ENCODE data around the gene INSYN1. TPM values are rescaled to one million over a fixed set of nuclear protein-coding genes. Genes with fewer than 3 reads are reported as not detected.

INSYN1 gene
- total and polyA plus RNA-seq, 2 of the 13 experiments (the other 11 are each of a cell fraction or from before 2014, with no cell fraction given), result not detected

DNA sequence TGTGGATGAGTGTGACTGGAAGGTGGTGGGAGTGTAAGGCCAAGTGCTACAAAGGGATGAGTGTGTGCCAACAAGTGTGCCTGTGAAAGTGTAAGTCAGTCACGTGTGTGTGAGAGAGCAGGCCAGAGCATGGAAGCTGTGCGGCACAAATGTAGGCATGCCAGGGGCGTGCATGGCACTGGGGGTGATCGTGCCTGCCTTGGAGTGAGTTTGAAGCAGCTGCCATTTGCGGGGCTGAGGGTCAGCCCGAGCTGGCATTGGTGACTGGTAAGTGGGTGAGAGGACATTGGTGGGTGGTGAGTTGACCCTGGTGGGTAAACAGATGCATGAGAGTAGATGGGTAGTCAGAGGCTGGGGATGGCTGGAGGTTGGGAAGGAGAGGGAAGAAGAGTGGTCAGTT, 44.5 kb downstream of the INSYN1 start:
- H3K9ac ChIP-seq (ENCODE audit: insufficient read depth, low read depth, low read length), result no peak overlapping the region
- no peaks in the 10 kb centered on the region for H3K4me1 ChIP-seq (ENCODE audit: insufficient read depth, low read length)
- DNase-seq (ENCODE audit: low spot score) (no peak), ATAC-seq (no peak), FAIRE-seq (no peak)
- TF ChIP-seq ARNT (IDR thresholded peaks at IDR 0.05) (no peak), MTA1 (CRISPR knock-in tag; IDR thresholded peaks at IDR 0.05; ENCODE audit: borderline replicate concordance) (no peak), HES4 (CRISPR knock-in tag; IDR thresholded peaks at IDR 0.05; ENCODE audit: borderline replicate concordance) (no peak), POGZ (CRISPR knock-in tag; IDR thresholded peaks at IDR 0.05) (no peak), ZBTB20 (CRISPR knock-in tag; IDR thresholded peaks at IDR 0.05; ENCODE audit: borderline replicate concordance, low read depth) (no peak), HMG20A (CRISPR knock-in tag; IDR thresholded peaks at IDR 0.05; ENCODE audit: borderline replicate concordance) (no peak), U2AF2 (IDR thresholded peaks at IDR 0.05; ENCODE audit: low read depth, low read length) (no peak), ISL2 (CRISPR knock-in tag; IDR thresholded peaks at IDR 0.05) (no peak), HDAC6 (IDR thresholded peaks at IDR 0.05; ENCODE audit: low read depth, low read length) (no peak), CHCHD3 (CRISPR knock-in tag; IDR thresholded peaks at IDR 0.05) (no peak), FOXC1 (CRISPR knock-in tag; IDR thresholded peaks at IDR 0.05; ENCODE audit: borderline replicate concordance) (no peak), ZNF557 (CRISPR knock-in tag; IDR thresholded peaks at IDR 0.05) (no peak), NBN (conservative IDR thresholded peaks at IDR 0.05) (no peak)
- TF ChIP-seq, protein P1, sequence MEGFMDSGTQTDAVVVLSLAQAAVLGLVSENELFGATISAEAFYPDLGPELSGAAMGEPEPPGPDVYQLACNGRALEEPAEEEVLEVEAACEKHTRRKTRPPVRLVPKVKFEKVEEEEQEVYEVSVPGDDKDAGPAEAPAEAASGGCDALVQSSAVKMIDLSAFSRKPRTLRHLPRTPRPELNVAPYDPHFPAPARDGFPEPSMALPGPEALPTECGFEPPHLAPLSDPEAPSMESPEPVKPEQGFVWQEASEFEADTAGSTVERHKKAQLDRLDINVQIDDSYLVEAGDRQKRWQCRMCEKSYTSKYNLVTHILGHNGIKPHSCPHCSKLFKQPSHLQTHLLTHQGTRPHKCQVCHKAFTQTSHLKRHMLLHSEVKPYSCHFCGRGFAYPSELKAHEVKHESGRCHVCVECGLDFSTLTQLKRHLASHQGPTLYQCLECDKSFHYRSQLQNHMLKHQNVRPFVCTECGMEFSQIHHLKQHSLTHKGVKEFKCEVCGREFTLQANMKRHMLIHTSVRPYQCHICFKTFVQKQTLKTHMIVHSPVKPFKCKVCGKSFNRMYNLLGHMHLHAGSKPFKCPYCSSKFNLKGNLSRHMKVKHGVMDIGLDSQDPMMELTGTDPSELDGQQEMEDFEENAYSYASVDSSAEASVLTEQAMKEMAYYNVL (CRISPR knock-in tag; IDR thresholded peaks at IDR 0.05; ENCODE audit: borderline replicate concordance), result no peak
- TF ChIP-seq, protein P2, sequence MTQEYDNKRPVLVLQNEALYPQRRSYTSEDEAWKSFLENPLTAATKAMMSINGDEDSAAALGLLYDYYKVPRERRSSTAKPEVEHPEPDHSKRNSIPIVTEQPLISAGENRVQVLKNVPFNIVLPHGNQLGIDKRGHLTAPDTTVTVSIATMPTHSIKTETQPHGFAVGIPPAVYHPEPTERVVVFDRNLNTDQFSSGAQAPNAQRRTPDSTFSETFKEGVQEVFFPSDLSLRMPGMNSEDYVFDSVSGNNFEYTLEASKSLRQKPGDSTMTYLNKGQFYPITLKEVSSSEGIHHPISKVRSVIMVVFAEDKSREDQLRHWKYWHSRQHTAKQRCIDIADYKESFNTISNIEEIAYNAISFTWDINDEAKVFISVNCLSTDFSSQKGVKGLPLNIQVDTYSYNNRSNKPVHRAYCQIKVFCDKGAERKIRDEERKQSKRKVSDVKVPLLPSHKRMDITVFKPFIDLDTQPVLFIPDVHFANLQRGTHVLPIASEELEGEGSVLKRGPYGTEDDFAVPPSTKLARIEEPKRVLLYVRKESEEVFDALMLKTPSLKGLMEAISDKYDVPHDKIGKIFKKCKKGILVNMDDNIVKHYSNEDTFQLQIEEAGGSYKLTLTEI (CRISPR knock-in tag; conservative IDR thresholded peaks at IDR 0.05), result no peak
- TF ChIP-seq, protein P3, sequence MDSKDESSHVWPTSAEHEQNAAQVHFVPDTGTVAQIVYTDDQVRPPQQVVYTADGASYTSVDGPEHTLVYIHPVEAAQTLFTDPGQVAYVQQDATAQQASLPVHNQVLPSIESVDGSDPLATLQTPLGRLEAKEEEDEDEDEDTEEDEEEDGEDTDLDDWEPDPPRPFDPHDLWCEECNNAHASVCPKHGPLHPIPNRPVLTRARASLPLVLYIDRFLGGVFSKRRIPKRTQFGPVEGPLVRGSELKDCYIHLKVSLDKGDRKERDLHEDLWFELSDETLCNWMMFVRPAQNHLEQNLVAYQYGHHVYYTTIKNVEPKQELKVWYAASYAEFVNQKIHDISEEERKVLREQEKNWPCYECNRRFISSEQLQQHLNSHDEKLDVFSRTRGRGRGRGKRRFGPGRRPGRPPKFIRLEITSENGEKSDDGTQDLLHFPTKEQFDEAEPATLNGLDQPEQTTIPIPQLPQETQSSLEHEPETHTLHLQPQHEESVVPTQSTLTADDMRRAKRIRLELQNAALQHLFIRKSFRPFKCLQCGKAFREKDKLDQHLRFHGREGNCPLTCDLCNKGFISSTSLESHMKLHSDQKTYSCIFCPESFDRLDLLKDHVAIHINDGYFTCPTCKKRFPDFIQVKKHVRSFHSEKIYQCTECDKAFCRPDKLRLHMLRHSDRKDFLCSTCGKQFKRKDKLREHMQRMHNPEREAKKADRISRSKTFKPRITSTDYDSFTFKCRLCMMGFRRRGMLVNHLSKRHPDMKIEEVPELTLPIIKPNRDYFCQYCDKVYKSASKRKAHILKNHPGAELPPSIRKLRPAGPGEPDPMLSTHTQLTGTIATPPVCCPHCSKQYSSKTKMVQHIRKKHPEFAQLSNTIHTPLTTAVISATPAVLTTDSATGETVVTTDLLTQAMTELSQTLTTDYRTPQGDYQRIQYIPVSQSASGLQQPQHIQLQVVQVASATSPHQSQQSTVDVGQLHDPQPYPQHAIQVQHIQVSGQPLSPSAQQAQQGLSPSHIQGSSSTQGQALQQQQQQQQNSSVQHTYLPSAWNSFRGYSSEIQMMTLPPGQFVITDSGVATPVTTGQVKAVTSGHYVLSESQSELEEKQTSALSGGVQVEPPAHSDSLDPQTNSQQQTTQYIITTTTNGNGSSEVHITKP (CRISPR knock-in tag; IDR thresholded peaks at IDR 0.05; ENCODE audit: low read depth), result no peak
- TF ChIP-seq, protein P4, sequence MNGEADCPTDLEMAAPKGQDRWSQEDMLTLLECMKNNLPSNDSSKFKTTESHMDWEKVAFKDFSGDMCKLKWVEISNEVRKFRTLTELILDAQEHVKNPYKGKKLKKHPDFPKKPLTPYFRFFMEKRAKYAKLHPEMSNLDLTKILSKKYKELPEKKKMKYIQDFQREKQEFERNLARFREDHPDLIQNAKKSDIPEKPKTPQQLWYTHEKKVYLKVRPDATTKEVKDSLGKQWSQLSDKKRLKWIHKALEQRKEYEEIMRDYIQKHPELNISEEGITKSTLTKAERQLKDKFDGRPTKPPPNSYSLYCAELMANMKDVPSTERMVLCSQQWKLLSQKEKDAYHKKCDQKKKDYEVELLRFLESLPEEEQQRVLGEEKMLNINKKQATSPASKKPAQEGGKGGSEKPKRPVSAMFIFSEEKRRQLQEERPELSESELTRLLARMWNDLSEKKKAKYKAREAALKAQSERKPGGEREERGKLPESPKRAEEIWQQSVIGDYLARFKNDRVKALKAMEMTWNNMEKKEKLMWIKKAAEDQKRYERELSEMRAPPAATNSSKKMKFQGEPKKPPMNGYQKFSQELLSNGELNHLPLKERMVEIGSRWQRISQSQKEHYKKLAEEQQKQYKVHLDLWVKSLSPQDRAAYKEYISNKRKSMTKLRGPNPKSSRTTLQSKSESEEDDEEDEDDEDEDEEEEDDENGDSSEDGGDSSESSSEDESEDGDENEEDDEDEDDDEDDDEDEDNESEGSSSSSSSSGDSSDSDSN (CRISPR knock-in tag; IDR thresholded peaks at IDR 0.05), result no peak
- intact Hi-C loops (cut with micrococcal nuclease; ENCODE audit: unreplicated experiment), result no loop called here
- CTCF ChIA-PET (ENCODE audit: low intra/inter-chr PET ratio, low total read pairs), result no interaction called here
- POLR2A ChIA-PET, result no interaction called here
- no peaks in the 10 kb centered on the region for H3K9me3 ChIP-seq (ENCODE audit: low read length)
- no peak overlapping the region for H3K4me2 ChIP-seq (ENCODE audit: low read depth, low read length)
- in situ Hi-C loops (cut with HindIII; ENCODE audit: extremely low pct_ligation_motif_present, low pct_unique_long_range_greater_than_20kb), result loop anchor here (10.0 kb wide), 1 partner anchor 404 kb away; no protein-coding TSS in a partner anchor
- peaks cover 5% of the 10 kb centered on the region; the same call in 1 of the 2 replicates for H4K20me1 ChIP-seq (ENCODE audit: insufficient read depth, low read length)
- no peaks in the 10 kb centered on the region for H3K27me3 ChIP-seq (ENCODE audit: control insufficient read depth in 1 of 2, insufficient read depth in 2 of 2, low read length in 2 of 2)
- 96% methylated on average over 6 of the region's 6 CpGs for WGBS (ENCODE audit: low lambda C conversion rate)
- no peak overlapping the region for H2AFZ ChIP-seq (ENCODE audit: low read length)
- H3K4me3 ChIP-seq (replicated peaks in 1 of 3; ENCODE audit: insufficient read depth in 1 of 3, low read depth in 2 of 3, low read length in 3 of 3), result no peak overlapping the region
- no TSS peak for BruUV-seq (replicated peaks)
- no peaks in the 10 kb centered on the region for H3K79me2 ChIP-seq (ENCODE audit: insufficient read depth, low read length)
- no peak overlapping the region for H3K27ac ChIP-seq (ENCODE audit: extremely low read length, insufficient read depth, low read length)
- peaks cover 11 to 55% of the 10 kb centered on the region in 2 experiments for H3K36me3 ChIP-seq (replicated peaks in 1 of 2; ENCODE audit: control insufficient read depth in 1 of 2, insufficient read depth in 2 of 2, low read length in 2 of 2)

All from HepG2 (cell line).